Ovary (tissue), 3 donors: ENCODE data around the gene RGS12.

Source experiments
- POLR2A ChIP-seq: fragments of 450-650 bp; IDR thresholded peaks from one replicate; pipeline ENCODE4 v1.6.1; 2017; ENCODE audit warnings: antibody characterized with exemption, mild to moderate bottlenecking, moderate library complexity
- TF ChIP-seq, protein P1 (sequence below), 3 donors: fragments of 450-650 bp in 2 of 3; fragments of 200-600 bp in 1 of 3; IDR thresholded peaks; one replicate each; pipeline versions ENCODE4 v1.5.1 to v1.8.0; 2016 to 2022; ENCODE audit warnings: antibody characterized with exemption in 3 of 3, mild to moderate bottlenecking in 1 of 3
- donor health status: DM: no; HTN: no; CAD: no.

DNA sequence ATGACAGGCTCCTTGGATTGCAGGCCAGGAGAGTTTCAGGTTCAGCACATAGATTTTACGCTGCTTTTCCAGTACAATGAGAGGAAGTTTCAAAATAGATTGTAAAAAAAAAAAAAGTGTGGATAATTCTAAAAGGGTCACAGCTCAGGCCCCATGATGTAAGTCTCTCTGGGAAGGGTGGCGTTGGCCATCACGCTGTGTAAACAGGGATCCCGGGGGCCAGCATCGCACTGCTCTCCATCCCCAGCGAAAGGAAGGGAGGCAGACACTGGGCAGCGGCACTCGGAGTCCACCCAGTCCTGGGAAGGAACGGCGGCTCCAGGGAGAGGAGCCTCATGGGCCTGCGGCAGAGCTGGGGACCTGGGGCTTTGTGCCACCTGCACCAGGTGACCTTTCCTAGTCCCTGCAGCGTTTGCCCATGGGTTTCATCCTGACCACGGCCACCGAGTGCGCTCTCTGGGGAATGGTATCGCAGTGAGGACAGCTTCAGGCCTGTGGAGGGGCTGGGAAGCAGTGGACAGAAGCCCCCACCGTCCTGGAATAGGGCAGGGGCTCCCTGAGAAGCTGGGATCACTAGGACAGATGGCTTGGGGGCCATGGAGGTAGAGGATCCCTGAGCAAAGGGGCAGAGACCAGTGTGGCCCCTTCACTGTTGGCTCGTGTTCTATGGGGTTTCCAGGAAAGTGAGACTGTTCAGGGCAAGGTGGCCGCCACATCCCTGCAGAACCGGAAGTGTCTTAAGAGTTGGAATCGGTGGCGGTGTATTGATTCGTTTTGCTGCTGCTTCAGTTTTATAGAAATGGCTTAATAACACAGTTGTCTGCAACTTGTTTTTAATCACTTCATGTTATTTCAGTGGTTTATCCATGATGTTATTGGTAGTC, 38.9 kb downstream of the RGS12 start:
- TF ChIP-seq, protein P1, sequence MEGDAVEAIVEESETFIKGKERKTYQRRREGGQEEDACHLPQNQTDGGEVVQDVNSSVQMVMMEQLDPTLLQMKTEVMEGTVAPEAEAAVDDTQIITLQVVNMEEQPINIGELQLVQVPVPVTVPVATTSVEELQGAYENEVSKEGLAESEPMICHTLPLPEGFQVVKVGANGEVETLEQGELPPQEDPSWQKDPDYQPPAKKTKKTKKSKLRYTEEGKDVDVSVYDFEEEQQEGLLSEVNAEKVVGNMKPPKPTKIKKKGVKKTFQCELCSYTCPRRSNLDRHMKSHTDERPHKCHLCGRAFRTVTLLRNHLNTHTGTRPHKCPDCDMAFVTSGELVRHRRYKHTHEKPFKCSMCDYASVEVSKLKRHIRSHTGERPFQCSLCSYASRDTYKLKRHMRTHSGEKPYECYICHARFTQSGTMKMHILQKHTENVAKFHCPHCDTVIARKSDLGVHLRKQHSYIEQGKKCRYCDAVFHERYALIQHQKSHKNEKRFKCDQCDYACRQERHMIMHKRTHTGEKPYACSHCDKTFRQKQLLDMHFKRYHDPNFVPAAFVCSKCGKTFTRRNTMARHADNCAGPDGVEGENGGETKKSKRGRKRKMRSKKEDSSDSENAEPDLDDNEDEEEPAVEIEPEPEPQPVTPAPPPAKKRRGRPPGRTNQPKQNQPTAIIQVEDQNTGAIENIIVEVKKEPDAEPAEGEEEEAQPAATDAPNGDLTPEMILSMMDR (IDR thresholded peaks at IDR 0.05), result no peak
- no peak for TF ChIP-seq POLR2A
